ENCODE data around the gene HHAT. TPM values are rescaled to one million over a fixed set of nuclear protein-coding genes. Genes with fewer than 3 reads are reported as not detected.

HHAT gene
- total and polyA plus RNA-seq, 12 donors = 0.81 to 4.3 (median 2.6) TPM

DNA sequence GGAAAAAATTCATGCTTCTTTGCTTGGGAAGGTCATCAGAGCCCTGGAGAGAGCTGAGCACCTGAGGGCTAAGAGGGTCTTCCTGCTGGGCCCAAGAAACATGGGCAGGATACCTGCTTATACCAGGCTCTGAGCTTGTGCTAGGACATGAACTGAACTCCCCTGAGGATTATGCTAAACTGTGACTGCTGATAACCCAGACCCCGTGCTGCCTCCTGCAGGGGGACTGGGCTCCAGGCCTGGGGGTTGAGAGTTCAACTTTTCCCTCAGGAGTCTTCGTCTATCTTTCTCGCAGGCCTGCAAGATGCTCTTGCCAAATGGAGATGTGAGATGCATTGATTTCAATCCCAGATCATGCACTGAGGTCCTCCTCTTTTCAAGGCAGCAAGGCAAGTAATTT, 368.5 kb downstream of the HHAT start:
- ATAC-seq = no peak
- peaks cover 0 to 4% (median 0%) of the 10 kb centered on the region in 9 donors for H3K4me1 ChIP-seq
- TF ChIP-seq, protein P1, sequence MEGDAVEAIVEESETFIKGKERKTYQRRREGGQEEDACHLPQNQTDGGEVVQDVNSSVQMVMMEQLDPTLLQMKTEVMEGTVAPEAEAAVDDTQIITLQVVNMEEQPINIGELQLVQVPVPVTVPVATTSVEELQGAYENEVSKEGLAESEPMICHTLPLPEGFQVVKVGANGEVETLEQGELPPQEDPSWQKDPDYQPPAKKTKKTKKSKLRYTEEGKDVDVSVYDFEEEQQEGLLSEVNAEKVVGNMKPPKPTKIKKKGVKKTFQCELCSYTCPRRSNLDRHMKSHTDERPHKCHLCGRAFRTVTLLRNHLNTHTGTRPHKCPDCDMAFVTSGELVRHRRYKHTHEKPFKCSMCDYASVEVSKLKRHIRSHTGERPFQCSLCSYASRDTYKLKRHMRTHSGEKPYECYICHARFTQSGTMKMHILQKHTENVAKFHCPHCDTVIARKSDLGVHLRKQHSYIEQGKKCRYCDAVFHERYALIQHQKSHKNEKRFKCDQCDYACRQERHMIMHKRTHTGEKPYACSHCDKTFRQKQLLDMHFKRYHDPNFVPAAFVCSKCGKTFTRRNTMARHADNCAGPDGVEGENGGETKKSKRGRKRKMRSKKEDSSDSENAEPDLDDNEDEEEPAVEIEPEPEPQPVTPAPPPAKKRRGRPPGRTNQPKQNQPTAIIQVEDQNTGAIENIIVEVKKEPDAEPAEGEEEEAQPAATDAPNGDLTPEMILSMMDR (IDR thresholded peaks at IDR 0.05) = no peak
- peaks cover 0 to 3% (median 0%) of the 10 kb centered on the region in 11 donors for H3K9me3 ChIP-seq
- H3K27ac ChIP-seq = no peak overlapping the region
- H3K4me3 ChIP-seq = no peak overlapping the region
- 42 to 64% methylated on average over 3 of the region's 3 CpGs for WGBS, 2 donors
- intact Hi-C loops (cut with DNase I) = no loop called here
- peaks cover 0 to 21% (median 5%) of the 10 kb centered on the region in 7 donors for H3K27me3 ChIP-seq
- no peak for DNase-seq
- no peaks in the 10 kb centered on the region for H3K36me3 ChIP-seq

DNA sequence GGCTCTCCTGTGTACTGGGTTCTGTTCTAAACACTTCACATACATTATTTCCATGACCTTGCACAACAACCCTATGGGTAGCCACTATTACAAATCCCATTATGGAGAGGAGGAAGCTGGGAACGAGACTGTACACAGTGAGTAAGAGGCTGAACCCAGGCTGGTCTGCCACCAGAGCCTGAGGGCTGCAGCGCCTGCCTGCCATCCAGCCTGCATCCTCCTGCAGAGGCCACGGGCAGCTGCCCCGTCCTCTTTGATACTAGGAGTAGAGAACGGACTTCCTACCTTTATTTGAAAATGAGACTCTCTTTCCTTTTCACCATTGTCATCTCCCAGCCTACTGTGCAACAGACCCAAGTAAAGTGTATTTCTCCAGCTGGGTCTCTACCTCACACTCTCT, 370.0 kb downstream of the HHAT start:
- 91 to 92% methylated on average over 5 of the region's 5 CpGs for WGBS, 2 donors
- Histone ChIP-seq H3K4me3 (no peak overlapping the region), H3K36me3 (no peaks in the 10 kb centered on the region), H3K27ac (no peak overlapping the region), H3K27me3 (peaks cover 0 to 21% (median 5%) of the 10 kb centered on the region in 7 donors), H3K4me1 (no peaks in the 10 kb centered on the region), H3K9me3 (peaks cover 0 to 3% (median 0%) of the 10 kb centered on the region in 11 donors)
- ATAC-seq (no peak), DNase-seq (no peak)
- intact Hi-C loops (cut with DNase I) = no loop called here
- TF ChIP-seq, protein P1 (IDR thresholded peaks at IDR 0.05) = no peak

DNA sequence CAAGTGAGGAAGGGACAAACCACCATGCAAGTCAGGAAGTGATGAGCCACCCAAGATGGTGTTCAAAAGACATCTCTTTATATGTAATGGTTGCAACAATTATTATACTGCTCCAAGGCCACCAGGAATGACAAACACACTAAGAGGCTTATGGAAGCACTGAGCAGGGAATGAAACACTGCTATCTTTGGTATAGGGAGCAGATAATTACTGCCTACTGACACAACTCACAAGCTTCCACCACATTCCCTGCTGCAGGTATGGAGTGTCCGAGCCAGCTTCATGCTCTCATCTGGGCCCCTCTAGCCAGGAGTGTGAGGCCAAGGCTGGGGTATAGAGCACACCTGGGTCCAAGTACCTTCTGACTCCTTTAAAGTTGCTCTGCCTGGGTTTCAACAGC, 371.4 kb downstream of the HHAT start:
- Histone ChIP-seq H3K4me1 (no peaks in the 10 kb centered on the region), H3K9me3 (peaks cover 0 to 3% (median 0%) of the 10 kb centered on the region in 11 donors), H3K36me3 (no peaks in the 10 kb centered on the region), H3K4me3 (no peak overlapping the region), H3K27me3 (peaks cover 0 to 17% (median 2%) of the 10 kb centered on the region in 7 donors), H3K27ac (no peak overlapping the region)
- TF ChIP-seq, protein P1 (IDR thresholded peaks at IDR 0.05) = no peak
- intact Hi-C loops (cut with DNase I) = no loop called here
- DNase-seq (no peak), ATAC-seq (no peak)
- WGBS, 2 donors = 82 to 86% methylated on average over 1 of the region's 1 CpG

DNA sequence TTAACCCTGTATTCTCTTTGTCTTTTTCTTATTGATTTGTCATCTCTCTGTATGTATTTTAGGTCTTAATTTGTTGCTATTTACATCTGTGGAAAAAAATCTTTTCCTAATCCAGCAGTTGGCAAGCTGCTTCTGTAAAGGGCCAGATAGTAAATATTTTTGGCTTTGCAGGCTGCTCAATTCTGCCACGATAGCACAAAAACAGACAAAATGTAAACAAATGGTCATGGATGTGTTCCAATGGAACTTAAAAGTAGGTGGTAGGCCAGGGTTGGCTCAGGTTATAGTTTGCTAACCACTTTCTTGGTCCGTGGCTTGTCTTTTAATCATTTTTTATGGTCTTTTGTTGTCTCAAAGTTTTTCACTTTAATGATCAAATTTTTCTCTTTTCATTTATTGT, 371.8 kb downstream of the HHAT start:
- no peak overlapping the region for H3K27ac ChIP-seq
- intact Hi-C loops (cut with DNase I) = no loop called here
- peaks cover 0 to 15% (median 0%) of the 10 kb centered on the region in 7 donors for H3K27me3 ChIP-seq
- ATAC-seq (no peak), DNase-seq (no peak)
- 61 to 73% methylated on average over 2 of the region's 2 CpGs for WGBS, 2 donors
- TF ChIP-seq, protein P1 (IDR thresholded peaks at IDR 0.05) = no peak
- H3K9me3 ChIP-seq = peaks cover 0 to 3% (median 0%) of the 10 kb centered on the region in 11 donors
- H3K4me1 ChIP-seq = no peaks in the 10 kb centered on the region
- no peaks in the 10 kb centered on the region for H3K36me3 ChIP-seq
- H3K4me3 ChIP-seq = no peak overlapping the region

Measured in heart right ventricle (tissue), 16 donors.